SK-N-DZ (cell line): Measurements from ENCODE around the gene P4HA2.

Experiments
- DNase-seq: peaks from one replicate; pipeline ENCODE4 v3.0.0-alpha.2; 2015; ENCODE audit warnings: low spot score

The P4HA2 gene

DNA sequence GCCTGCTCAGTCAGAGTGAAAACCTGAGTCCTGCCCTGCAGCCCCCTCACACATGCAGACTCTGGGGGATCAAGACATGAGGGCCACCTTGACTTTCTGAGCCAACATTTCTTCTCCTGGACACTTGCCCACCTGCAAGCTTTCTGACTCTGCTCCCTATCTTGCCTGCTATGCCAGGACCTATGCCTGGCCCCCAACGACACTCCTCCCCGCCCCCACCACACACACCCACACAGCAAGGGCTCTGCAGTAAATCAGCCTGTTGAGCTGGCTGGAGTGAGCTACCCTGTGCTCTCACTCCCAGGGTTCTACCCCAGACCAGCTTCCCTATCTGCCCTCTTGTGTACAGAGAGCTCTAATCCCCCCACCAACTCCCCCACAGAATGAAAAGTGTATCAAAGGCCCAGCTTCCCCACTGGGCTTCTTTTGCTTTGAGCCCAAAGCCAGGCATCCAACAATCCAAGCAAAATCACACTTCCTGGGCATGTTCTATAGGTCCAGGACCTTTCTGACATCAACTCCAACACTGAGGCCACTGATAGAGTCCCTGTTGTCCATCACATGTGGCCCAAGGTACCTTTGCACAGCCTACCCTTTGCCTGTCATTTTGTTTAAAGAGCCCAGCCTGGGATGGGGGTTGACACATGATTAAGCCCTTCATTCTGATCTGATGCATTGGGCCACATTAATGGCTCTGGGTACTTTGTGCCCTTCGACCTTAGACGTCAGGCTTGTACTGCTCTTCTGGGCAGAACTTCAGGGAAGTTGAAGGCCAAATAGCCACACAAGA, 37.1 kb upstream of the P4HA2 start:
- no peak for DNase-seq

DNA sequence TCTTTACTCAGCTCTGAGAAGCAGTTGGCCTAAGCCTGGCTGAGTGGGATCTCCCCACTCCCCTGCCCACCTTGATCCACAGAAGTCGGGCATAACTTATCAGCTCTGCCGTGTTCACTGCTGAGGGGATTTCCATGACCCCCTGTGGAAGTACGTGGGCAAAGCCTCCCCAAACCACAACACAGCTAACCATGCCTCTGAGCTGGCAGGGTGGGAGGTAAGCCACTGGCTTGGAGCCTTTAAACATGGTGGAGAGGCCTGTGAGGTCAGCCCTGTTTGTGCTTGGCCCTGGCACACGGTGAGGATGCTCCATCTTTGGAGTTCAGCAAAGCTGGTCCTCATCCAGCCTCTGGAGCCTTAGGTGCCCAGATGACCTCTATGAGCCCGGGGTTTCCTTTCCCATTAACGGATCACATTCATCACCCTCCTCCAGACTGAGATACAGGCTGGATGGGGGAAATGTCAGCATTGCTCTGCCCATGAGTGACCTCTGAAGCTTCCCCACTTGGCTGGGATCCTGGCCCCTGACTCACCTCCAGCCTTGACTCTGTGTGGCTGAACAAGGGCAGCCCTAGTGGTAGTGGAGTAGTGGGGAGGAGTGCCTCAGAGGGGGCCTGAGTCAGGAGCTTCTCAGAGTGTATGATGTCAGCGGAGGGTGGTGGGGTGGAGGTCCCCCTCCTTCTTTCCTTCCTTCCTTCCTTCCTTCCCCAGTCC, 36.1 kb upstream of the P4HA2 start:
- DNase-seq, result no peak

DNA sequence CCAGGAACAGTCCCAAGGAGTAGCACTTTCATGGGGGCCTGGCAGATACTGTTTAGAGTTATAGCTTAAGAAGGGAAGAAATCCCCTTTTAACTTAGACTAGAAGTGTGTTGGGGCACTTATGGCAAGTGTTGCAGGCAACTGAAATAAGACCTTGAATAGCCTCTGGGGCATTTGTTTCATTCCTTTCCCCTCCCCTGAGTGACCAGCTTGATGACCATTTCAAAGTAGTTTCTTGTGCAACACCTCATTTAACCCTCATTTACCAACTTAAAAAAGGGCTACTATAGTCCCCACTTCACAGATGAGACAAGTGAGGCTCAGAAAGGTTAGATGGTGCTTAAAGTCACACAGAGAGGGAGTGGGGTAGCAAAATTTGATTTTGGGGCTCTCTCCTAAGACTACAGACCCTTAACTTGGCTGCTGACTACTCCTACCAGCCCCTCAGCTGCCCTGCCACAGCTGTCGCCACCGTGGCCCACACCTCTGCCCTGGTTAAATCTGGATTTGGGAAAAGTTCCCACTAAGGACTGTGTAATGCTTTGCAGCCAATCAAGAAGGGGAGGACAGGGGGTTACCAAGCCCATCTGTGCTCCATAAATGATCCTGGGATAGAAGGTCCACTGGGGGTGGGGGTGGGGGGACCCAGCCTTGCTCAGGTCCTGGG, 35.4 kb upstream of the P4HA2 start:
- DNase-seq, result no peak

DNA sequence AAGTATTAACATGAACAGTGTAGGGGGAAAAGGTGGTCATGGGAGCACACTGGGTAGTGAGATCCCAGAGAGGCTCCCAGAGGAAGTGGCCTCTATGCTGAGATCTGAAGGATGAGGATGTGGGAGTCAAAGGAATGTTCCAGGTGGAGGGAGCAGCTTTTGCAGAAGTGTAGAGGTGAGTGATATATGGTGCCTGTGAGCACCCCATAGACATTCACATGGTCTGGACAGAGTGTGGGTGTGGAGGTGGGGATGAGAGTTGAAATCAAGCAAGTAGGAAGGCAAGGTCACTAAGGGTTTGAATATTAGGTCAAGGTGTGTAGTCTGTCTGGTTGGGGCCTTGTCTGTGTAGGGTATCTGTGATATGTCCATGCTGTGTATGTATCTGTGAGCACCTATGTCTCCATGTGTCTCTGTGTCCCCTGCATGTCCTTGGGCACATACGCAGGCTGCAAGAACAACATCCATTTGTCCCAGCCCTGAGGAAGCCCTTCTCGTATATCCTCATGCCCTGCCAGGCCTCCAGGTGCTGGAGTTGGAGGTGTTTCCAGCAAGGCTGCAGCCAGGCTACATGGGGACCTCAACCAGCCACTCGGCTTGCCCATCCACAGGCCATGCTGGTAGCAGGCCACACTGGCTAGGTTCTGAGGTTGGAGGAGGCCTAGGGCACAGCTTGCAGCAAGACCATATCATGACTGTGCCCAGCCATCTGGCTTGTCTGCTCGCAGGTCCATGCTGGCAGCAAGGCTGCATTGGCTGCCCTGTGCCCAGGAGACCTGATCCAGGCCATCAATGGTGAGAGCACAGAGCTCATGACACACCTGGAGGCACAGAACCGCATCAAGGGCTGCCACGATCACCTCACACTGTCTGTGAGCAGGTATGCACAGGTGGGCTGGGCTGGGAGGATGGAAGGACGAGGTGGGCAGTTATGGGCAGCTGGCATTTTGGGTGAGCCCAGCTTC, 34.5 kb upstream of the P4HA2 start:
- DNase-seq, result no peak

DNA sequence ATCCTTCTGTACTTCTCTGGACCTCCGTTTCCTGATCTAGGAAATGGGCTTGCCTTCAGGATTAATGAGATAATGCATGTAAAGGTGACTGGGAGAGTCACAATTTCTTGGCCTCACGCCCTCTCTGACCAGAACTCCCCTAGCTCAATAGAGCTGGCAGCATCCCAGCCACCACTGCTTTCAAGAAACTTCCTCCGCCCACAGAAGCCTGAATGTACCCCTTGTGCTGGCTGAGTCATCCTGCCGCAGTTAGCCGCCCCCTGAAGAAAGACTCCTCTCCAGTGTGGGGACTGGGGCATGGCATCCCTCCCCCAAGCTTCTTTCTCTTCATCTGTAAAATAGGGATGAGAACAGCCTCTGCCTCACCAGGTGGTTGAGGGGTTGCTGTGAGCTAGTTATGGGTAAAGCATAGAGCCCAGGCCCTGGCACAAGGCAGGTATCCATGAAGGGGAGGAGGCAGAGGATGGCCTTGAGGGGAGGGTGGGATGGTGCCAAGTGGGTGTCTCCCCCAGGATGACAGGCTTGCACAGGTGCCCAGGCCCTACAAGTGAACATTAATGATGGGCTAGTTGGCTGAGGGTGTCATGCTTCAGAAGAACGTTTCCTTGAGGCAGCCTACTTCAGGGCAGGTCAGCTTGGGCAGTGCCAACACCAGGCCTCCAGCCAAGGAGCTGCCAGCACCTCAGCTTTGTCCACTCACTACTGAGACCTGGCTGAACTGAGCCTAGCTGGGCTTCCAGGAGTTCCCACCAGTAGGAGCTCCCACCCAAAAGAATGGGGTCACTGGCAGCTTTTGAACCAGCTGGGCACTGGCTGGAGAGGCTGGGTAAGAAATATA, 33.3 kb upstream of the P4HA2 start:
- DNase-seq, result no peak

GRCh38 chr5:132260051-132260450, 32.4 kb upstream of the P4HA2 start:
- peak; percentile 38 for DNase-seq

GRCh38 chr5:132259069-132259851, 31.6 kb upstream of the P4HA2 start:
- DNase-seq, result peak; percentile 80

GRCh38 chr5:132258102-132259068, 30.7 kb upstream of the P4HA2 start:
- DNase-seq, result no peak

DNA sequence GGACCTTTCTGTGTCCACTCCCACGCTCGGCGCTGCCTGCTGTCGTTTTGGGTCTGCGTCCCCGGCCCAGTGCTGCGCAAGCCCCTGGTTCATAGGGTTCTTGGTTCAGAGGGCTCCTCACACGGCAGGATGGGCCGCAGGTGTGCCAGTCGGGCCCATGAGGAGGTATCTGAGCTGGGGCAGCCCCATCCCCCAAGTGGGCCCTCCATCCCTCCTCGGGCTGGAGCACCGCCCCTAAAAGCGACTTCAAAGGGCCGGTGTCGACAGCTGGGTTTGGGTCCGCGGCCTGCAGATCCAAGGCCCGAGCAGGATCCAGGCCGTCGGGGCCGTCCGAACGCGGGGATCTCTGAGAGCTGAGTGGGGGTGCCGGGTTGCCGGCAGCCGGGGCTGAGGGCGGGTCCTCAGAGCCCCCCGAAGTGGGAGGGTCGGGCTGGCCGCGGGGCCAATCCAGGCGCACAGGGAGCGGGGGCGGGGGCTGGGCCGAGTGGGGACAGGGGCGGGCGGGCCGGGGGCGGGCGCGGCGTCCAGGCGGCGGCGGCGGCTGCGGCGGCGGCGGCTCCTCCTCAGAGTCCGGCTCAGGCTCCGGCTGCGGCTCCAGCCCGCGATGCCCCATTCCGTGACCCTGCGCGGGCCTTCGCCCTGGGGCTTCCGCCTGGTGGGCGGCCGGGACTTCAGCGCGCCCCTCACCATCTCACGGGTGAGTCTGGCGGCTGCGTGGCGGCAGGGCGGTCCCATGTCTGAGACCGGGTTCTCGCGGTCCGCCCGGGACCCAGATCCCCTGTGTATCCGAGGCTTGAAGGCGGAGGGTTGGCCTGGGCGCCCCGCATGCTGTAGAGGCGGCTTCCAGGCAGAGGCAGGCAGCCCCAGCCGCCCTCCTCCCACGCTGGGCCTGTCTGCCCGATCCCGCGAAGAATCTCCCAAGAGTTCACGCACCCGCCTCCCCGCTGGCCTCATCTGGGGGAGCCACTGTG, 29.8 kb upstream of the P4HA2 start, which contains the start of gene PDLIM4:
Gene PDLIM4, plus strand, starts transcription at position 566 of the 971 bp plus-strand sequence. Its CDS starts 39 bp downstream, at position 605.
- DNase-seq, result peak; percentile 54

DNA sequence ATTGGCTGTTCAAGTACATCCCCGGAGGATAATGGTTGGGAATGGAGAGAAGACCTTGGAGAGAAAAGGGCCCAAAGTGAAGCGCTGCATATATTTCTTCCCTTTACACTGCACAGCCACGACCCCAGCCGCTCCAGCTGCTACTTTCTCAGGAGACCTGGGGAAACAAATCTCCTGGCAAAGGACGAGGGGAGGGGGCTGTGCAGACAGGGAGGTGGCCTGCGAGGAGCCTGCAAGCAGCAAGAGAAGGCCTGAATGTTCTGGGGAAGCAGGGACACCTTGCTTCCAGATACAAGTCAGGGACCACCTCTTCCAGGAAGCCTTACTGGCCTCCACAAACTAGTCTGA, 29.1 kb upstream of the P4HA2 start:
- no peak for DNase-seq

GRCh38 chr5:132256086-132256782, 28.6 kb upstream of the P4HA2 start:
- no peak for DNase-seq

DNA sequence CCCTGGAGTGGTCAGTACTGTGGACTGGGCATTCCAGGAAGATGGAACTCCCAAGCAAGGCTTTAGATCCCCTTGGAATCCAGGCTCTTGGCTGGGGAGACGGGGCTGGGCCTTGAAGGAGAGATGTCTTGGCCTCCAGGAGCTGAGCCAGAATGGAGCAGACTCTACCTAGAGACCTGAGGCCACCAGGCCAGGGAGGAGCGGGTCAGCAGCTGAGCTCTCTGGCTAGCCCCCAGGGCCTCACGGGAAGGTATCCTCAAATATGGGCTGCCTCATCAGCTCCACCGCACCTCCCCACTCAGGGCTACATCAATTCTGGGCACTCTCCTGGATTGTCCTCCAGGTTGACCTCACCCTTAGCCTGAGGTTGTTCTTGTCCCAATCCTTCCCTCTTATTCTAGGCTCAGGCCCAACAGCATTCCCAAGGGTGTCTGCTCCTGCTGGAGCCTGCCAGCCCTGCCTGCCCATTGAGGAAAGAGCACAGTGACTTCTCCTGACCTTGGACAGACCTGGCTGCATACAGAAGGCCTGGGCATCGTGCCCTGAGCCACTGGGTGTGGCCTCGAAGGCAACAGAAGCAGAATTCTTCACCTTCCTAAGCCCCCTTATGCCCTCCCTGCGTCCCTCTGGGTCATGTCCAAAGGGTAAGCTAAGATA, 26.8 kb upstream of the P4HA2 start:
- no peak for DNase-seq

- DNase-seq, result no peak
Observed at GRCh38 chr5:132253452-132254320, 26.0 kb upstream of the P4HA2 start.

GRCh38 chr5:132253008-132253441, 25.4 kb upstream of the P4HA2 start:
- DNase-seq, result no peak

- DNase-seq, result no peak
Observed at GRCh38 chr5:132251220-132251725, 23.6 kb upstream of the P4HA2 start.
